Tibial artery (tissue), 4 donors: ENCODE results near the gene KCNIP3.
A peak's percentile ranks its signal among the peaks of the same experiment; 100 is the strongest.

Source experiments
- DNase-seq, 2 donors: peaks; one replicate each; pipeline ENCODE4 v3.0.0-alpha.2; 2019
- H3K27ac ChIP-seq, 2 donors: fragments of 200-600 bp; sonication (generic) in 1 of 2; 1 replicate in 1 of 2; 2 replicates in 1 of 2; pipeline ENCODE4 v1.5.1; 2018 to 2019; ENCODE audit warnings: mild to moderate bottlenecking in 1 of 2
- H3K27me3 ChIP-seq, 2 donors: fragments of 200-600 bp; sonication (generic) in 1 of 2; one replicate each; pipeline versions ENCODE4 v1.5.1 to v1.6.0; 2016 to 2019
- H3K36me3 ChIP-seq, 3 donors: fragments of 200-600 bp; sonication (generic) in 2 of 3; one replicate each; pipeline ENCODE4 v1.5.1; 2016 to 2019; ENCODE audit warnings: mild to moderate bottlenecking in 2 of 3
- H3K4me1 ChIP-seq, 4 donors: fragments of 200-600 bp; sonication (generic) in 2 of 4; 1 replicate in 3 of 4; 2 replicates in 1 of 4; pipeline ENCODE4 v1.5.1; 2016 to 2019
- H3K4me3 ChIP-seq, 2 donors: fragments of 200-600 bp; sonication (generic) in 1 of 2; 1 replicate in 1 of 2; 2 replicates in 1 of 2; pipeline ENCODE4 v1.5.1; 2018 to 2019; ENCODE audit warnings: mild to moderate bottlenecking in 2 of 2
- H3K9me3 ChIP-seq, 3 donors: fragments of 200-600 bp; sonication (generic) in 1 of 3; one replicate each; pipeline ENCODE4 v1.5.1; 2016 to 2019
- intact Hi-C: fragments of 100-400 bp; cut with DNase I; formaldehyde crosslinking; loops from one replicate; pipeline ENCODE4 v1.15.0; 2023; ENCODE audit warnings: low total_unique reads
- TF ChIP-seq, protein P1 (sequence below), 2 experiments: fragments of 200-600 bp in 1 of 2; fragments of 450-650 bp in 1 of 2; IDR thresholded peaks; one replicate each; pipeline ENCODE4 v1.5.1; 2017 to 2019; ENCODE audit warnings: antibody characterized with exemption in 2 of 2, mild to moderate bottlenecking in 1 of 2, moderate library complexity in 1 of 2

KCNIP3 gene

DNA sequence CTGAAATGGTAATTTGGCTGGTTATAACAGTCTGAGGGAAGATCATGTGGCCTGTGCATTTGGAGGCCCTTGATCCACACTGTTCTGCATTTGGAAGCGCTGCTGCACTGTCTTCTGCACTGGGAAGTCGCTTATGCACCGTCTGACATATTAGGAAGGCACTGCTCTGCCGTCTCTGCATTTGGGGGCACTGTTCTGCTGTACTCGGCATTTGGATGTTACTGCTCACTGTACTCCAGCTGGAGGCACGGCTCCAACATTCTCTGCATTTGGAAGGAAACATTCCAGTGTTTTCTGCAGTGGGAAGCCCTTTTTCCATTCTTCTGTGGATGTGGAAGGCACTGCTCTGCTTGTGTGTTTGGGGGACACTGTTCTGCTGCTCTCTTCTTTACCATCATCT is 32.5 kb upstream of the KCNIP3 start:
- no peak for DNase-seq
- no peak overlapping the region for H3K27ac ChIP-seq
- intact Hi-C loops, result no loop called here

DNA sequence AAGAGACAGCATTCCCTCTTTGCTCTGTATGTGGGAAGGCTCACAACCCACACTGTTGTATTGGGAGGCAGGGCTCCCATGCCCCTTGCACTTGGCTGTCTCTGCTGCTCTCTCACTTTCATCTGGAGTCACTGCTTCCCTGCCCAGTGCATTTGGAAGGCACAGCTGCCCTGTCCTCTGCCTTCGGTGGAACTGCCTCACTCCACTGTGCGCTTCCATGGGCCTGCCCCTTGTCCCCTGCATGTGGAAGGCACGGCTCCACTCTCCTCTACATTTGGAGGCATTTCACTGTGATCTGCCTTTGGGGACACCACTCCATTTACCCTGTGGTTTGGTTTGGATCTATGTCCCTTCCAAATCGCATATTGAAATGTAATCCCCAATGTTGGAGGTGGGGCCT is 32.0 kb upstream of the KCNIP3 start:
- no peaks in the 10 kb centered on the region for H3K9me3 ChIP-seq
- H3K4me3 ChIP-seq, result no peak overlapping the region
- H3K27ac ChIP-seq, result no peak overlapping the region
- TF ChIP-seq, protein P1, sequence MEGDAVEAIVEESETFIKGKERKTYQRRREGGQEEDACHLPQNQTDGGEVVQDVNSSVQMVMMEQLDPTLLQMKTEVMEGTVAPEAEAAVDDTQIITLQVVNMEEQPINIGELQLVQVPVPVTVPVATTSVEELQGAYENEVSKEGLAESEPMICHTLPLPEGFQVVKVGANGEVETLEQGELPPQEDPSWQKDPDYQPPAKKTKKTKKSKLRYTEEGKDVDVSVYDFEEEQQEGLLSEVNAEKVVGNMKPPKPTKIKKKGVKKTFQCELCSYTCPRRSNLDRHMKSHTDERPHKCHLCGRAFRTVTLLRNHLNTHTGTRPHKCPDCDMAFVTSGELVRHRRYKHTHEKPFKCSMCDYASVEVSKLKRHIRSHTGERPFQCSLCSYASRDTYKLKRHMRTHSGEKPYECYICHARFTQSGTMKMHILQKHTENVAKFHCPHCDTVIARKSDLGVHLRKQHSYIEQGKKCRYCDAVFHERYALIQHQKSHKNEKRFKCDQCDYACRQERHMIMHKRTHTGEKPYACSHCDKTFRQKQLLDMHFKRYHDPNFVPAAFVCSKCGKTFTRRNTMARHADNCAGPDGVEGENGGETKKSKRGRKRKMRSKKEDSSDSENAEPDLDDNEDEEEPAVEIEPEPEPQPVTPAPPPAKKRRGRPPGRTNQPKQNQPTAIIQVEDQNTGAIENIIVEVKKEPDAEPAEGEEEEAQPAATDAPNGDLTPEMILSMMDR (IDR thresholded peaks at IDR 0.05), result no peak
- H3K36me3 ChIP-seq, result no peaks in the 10 kb centered on the region
- H3K4me1 ChIP-seq, result no peaks in the 10 kb centered on the region
- no peaks in the 10 kb centered on the region for H3K27me3 ChIP-seq
- intact Hi-C loops, result no loop called here
- DNase-seq, result peak in 1 of 2 donors; percentile 19

More for the DNA sequence above, 32.5 kb upstream of the KCNIP3 start:
- H3K27me3 ChIP-seq, result no peaks in the 10 kb centered on the region
- H3K36me3 ChIP-seq, result no peaks in the 10 kb centered on the region
- no peaks in the 10 kb centered on the region for H3K9me3 ChIP-seq
- H3K4me1 ChIP-seq, result no peaks in the 10 kb centered on the region
- TF ChIP-seq, protein P1 (IDR thresholded peaks at IDR 0.05), result no peak
- H3K4me3 ChIP-seq, result no peak overlapping the region

DNA sequence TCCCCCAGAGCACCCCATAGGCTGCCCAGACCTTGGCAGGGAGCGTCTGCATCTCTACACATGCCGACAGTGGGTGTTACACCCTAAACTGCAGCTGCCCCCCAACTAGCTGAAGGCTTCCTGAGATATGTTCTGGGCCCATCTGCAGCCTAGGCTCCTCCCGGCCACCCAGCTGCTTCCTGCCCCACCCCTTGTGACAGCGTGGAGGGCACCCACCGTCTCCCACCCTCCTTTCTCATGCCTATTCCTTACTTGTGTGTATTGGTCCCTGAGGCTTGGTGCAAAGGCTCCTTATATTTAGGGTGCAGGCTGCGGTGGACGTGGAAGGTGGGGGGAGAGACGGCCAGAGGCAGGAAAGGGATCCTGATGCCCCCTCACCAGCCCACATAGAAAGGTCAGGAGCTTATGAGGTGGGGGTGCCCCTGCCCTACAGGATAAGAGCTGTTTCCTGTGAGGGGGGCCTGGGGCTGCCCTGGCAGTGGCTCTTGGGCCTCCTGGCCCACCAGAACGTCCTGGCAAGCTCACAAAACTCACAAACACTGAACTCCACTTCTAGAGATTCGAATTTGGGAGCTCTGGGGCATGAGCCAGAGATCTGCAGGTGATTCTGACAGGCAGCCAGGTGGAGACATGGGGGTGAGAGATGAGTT is 30.2 kb upstream of the KCNIP3 start:
- Histone ChIP-seq H3K27me3 (no peaks in the 10 kb centered on the region), H3K9me3 (no peaks in the 10 kb centered on the region), H3K4me1 (no peaks in the 10 kb centered on the region), H3K27ac (no peak overlapping the region), H3K4me3 (no peak overlapping the region), H3K36me3 (no peaks in the 10 kb centered on the region)
- TF ChIP-seq, protein P1 (IDR thresholded peaks at IDR 0.05), result no peak
- intact Hi-C loops, result no loop called here
- peak in 1 of 2 donors; percentile 60 for DNase-seq

DNA sequence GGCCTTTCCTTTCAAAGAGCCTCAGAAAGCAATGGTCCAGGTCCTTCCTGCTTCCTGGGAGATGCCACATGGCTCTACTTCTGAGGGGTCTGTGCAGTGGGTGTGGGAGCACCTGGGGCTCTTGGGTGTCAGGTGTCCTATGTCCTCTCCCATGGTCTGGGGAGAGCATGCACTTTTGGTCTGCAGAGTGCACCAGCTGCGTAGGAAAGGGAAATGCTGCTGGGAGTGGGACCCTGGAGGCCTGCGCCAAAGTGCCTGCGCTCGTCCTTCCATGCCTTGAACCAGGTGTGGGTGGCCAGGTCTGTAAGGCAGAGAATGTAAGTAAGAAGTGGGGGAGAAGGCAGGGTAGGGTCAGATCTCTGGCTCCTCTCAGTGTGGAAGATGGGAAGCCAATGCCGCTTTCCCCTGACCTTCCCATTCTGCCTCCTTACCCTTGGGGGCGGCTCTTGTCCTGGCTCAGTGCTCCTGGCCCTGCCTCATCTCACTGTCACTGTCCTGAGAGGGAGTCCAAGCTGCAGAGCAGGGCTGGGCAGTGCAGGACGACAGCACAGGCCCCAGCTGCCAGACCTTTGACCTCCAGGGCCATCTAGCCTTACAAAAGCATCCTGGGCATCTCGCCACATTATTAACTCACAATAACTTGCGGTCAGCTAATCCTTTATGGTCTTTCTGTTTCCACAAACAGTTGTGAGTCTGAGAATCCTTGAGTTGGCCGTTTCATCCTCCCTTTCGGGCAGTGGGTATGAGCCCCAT is 29.5 kb upstream of the KCNIP3 start:
- intact Hi-C loops, result no loop called here
- DNase-seq, result peak in 1 of 2 donors; percentile 35

DNA sequence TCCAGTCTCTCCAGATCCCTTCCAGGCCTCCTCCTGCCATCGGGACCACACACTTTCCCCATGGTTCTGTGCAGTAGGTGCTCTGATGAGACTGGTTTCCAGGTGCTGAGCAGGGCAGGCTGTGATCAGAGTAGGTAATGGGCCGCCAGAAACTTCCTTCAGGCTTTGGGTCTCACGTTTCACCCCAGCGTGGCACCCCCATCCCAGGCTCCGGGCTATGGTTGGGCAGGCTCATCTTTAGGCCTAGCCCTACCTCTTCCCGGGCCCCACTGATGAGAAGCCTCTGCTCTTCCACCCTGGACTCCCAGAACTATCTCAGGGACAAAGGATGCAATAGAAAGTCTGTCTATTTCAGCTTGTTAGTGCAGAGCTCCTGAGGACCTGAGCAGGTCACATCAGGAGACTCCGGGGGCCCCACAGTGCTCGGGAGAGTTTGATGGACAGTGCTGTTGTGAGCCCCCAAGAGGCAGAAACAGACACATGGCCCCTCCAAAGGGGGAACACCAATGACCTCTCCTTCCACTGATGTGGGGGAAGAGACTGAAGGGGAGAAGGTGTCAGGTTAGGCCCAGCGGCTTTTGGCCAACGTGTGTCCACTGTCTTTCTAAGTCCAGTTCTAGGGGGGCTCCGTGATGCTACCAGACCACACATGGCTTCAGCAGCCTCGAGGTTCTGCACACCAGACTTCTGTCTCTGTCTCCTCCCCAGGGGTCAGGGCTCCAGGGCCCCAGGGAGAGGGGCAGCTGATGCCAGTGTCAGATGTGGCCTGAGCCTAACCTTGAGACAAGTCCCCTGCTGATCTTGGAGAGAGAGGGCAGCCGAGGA is 28.7 kb upstream of the KCNIP3 start:
- no peak overlapping the region for H3K4me3 ChIP-seq
- H3K9me3 ChIP-seq, result no peaks in the 10 kb centered on the region
- H3K27me3 ChIP-seq, result no peaks in the 10 kb centered on the region
- intact Hi-C loops, result no loop called here
- no peaks in the 10 kb centered on the region for H3K4me1 ChIP-seq
- H3K36me3 ChIP-seq, result no peaks in the 10 kb centered on the region
- DNase-seq, result peak in 1 of 2 donors; percentile 51
- TF ChIP-seq, protein P1 (IDR thresholded peaks at IDR 0.05), result no peak
- no peak overlapping the region for H3K27ac ChIP-seq

More for the DNA sequence above, 29.5 kb upstream of the KCNIP3 start:
- TF ChIP-seq, protein P1 (IDR thresholded peaks at IDR 0.05), result no peak
- no peaks in the 10 kb centered on the region for H3K36me3 ChIP-seq
- H3K4me3 ChIP-seq, result no peak overlapping the region
- H3K27me3 ChIP-seq, result no peaks in the 10 kb centered on the region
- no peaks in the 10 kb centered on the region for H3K9me3 ChIP-seq
- no peak overlapping the region for H3K27ac ChIP-seq
- no peaks in the 10 kb centered on the region for H3K4me1 ChIP-seq
